WERI-Rb-1 (cell line): ENCODE measurements around the gene ACTRT3.
"Not testable (repeated sequence)": the region's sequence is repeated elsewhere in the genome, so short reads cannot be mapped to it uniquely, and the experiment has no call there.

Experiments used
- DNase-seq: peaks from one replicate; pipeline ENCODE4 v3.0.0-alpha.2; 2020
- H3K27ac ChIP-seq: fragments of 250-450 bp; sonication (Bioruptor Pico); 2 replicates; pipeline ENCODE4 v1.5.1; 2020; ENCODE audit warnings: mild to moderate bottlenecking, moderate library complexity
- H3K27me3 ChIP-seq: fragments of 250-450 bp; sonication (Bioruptor Pico); 2 replicates; pipeline ENCODE4 v1.5.1; 2021; ENCODE audit warnings: mild to moderate bottlenecking, low read depth, moderate library complexity; ENCODE audit not compliant: insufficient read depth, severe bottlenecking
- H3K36me3 ChIP-seq: fragments of 250-450 bp; sonication (Bioruptor Pico); 2 replicates; pipeline ENCODE4 v1.5.1; 2020; ENCODE audit warnings: mild to moderate bottlenecking, moderate library complexity
- H3K4me3 ChIP-seq: 2 replicates; pipeline ENCODE4 v1.5.1; 2011; ENCODE audit warnings: low read depth, mild to moderate bottlenecking, control low read depth, low read length
- H3K9me3 ChIP-seq: fragments of 250-450 bp; sonication (Bioruptor Pico); 2 replicates; pipeline ENCODE4 v1.5.1; 2021; ENCODE audit warnings: mild to moderate bottlenecking, moderate library complexity; ENCODE audit not compliant: severe bottlenecking
- CTCF ChIP-seq: IDR thresholded peaks from 2 replicates; pipeline ENCODE4 v1.5.1; 2011; ENCODE audit warnings: low read depth, mild to moderate bottlenecking, control low read depth, inconsistent platforms, low read length

Gene ACTRT3

GRCh38 chr3:169746924-169747323 is 22.4 kb downstream of the ACTRT3 start:
- TF ChIP-seq CTCF, result no peak

GRCh38 chr3:169744366-169745054 is 24.9 kb downstream of the ACTRT3 start:
- no peaks in the 10 kb centered on the region for H3K27me3 ChIP-seq
- no peak overlapping the region for H3K4me3 ChIP-seq
- no peak for TF ChIP-seq CTCF
- DNase-seq, result no peak
- H3K27ac ChIP-seq, result no peak overlapping the region
- no peaks in the 10 kb centered on the region for H3K9me3 ChIP-seq
- H3K36me3 ChIP-seq, result no peaks in the 10 kb centered on the region

More at GRCh38 chr3:169746924-169747323, 22.4 kb downstream of the ACTRT3 start:
- Histone ChIP-seq H3K4me3 (no peak overlapping the region), H3K9me3 (no peaks in the 10 kb centered on the region), H3K27me3 (no peaks in the 10 kb centered on the region), H3K27ac (no peak overlapping the region), H3K36me3 (no peaks in the 10 kb centered on the region)
- no peak for DNase-seq

- no peak overlapping the region for H3K4me3 ChIP-seq
- peaks cover 7% of the 10 kb centered on the region for H3K9me3 ChIP-seq
- no peaks in the 10 kb centered on the region for H3K27me3 ChIP-seq
- H3K36me3 ChIP-seq, result no peaks in the 10 kb centered on the region
- TF ChIP-seq CTCF, result no peak
- no peak for DNase-seq
- no peak overlapping the region for H3K27ac ChIP-seq
Observed at GRCh38 chr3:169739067-169739466, 30.3 kb downstream of the ACTRT3 start.

- H3K4me3 ChIP-seq, H3K36me3 ChIP-seq, DNase-seq, H3K27ac ChIP-seq, H3K27me3 ChIP-seq: not testable (repeated sequence)
- peaks cover 11% of the 10 kb centered on the region for H3K9me3 ChIP-seq
Observed at GRCh38 chr3:169731857-169732256, 37.5 kb downstream of the ACTRT3 start.

- Histone ChIP-seq H3K4me3 (no peak overlapping the region), H3K9me3 (peaks cover 3% of the 10 kb centered on the region), H3K27me3 (no peaks in the 10 kb centered on the region), H3K27ac (no peak overlapping the region), H3K36me3 (no peaks in the 10 kb centered on the region)
- no peak for DNase-seq
- no peak for TF ChIP-seq CTCF
Observed at GRCh38 chr3:169722724-169723123, 46.6 kb downstream of the ACTRT3 start.

GRCh38 chr3:169718415-169718814 is 50.9 kb downstream of the ACTRT3 start:
- not testable (repeated sequence) for DNase-seq, H3K27me3 ChIP-seq

More at GRCh38 chr3:169718415-169718814, 50.9 kb downstream of the ACTRT3 start:
- H3K9me3 ChIP-seq, H3K4me3 ChIP-seq, H3K27ac ChIP-seq, H3K36me3 ChIP-seq: not testable (repeated sequence)
